GM12878 (cell line): ENCODE data around the gene OCA2. TPM values are rescaled to one million over a fixed set of nuclear protein-coding genes. Genes with fewer than 3 reads are reported as not detected.

Experiments
- ATAC-seq: fragments of 200-7000 bp; cut with Tn5 transposase; 3 replicates; pipeline ENCODE4 v1.9.1; 2020; ENCODE audit warnings: mild to moderate bottlenecking, moderate library complexity
- BruUV-seq: library from RNA; stranded (reverse); fragments of 400-500 nt; replicated peaks from 2 replicates; lab custom pipeline; 2021; lab: Mats Ljungman, UMichigan
- CTCF ChIA-PET: fragments of 300-600 bp; sonication (Branson Sonifier 250); formaldehyde crosslinking; extraction: SDS; loops from one replicate; lab custom pipeline; 2021; ENCODE audit warnings: inconsistent platforms; lab: Yijun Ruan, JAX
- POLR2A ChIA-PET: fragments of 350-600 bp; formaldehyde crosslinking; extraction: SDS; loops from one replicate; lab custom pipeline; 2021; ENCODE audit warnings: inconsistent platforms; lab: Charles Lee
- RAD21 ChIA-PET: fragments of 300-600 bp; sonication (Branson Sonifier 250); formaldehyde crosslinking; loops from one replicate; lab custom pipeline; 2023; ENCODE audit warnings: antibody characterized with exemption; ENCODE audit not compliant: unreplicated experiment; lab: Charles Lee
- SMC1A ChIA-PET: fragments of 300-600 bp; sonication (Branson Sonifier 250); formaldehyde crosslinking; loops from one replicate; lab custom pipeline; 2023; ENCODE audit not compliant: unreplicated experiment, uncharacterized antibody; lab: Charles Lee
- DNase-seq: peaks from one replicate; pipeline ENCODE4 v3.0.0-alpha.2; 2011; ENCODE audit warnings: low read depth, low spot score
- FAIRE-seq: peaks from 3 replicates; lab custom pipeline; 2011; peaks lifted over from hg19 to GRCh38; lab: Jason Lieb, UNC
- H2AFZ ChIP-seq: 2 replicates; pipeline ENCODE4 v1.6.0; 2011; ENCODE audit warnings: low read depth, low read length, control low read depth; ENCODE audit not compliant: control insufficient read depth
- H3K27ac ChIP-seq: 2 replicates; pipeline ENCODE4 v1.5.1; 2011; ENCODE audit warnings: control low read depth; ENCODE audit not compliant: control insufficient read depth, insufficient read depth
- H3K27me3 ChIP-seq, 2 experiments: replicated peaks in 1 of 2; 2 replicates each; pipeline versions ENCODE4 v1.6.0 to v1.6.1; 2011; ENCODE audit warnings: low read length in 1 of 2; ENCODE audit not compliant: control insufficient read depth in 2 of 2, insufficient read depth in 2 of 2
- H3K36me3 ChIP-seq, 2 experiments: 2 replicates each; pipeline ENCODE4 v1.5.1; 2011; ENCODE audit warnings: low read length in 1 of 2; ENCODE audit not compliant: control insufficient read depth in 2 of 2, insufficient read depth in 2 of 2
- H3K4me1 ChIP-seq: 2 replicates; pipeline ENCODE4 v1.6.1; 2011; ENCODE audit warnings: mild to moderate bottlenecking, low read length, moderate library complexity, mixed read lengths; ENCODE audit not compliant: control insufficient read depth, insufficient read depth
- H3K4me2 ChIP-seq: 2 replicates; pipeline ENCODE4 v1.6.0; 2011; ENCODE audit warnings: control low read depth; ENCODE audit not compliant: control insufficient read depth, insufficient read depth
- H3K4me3 ChIP-seq: fragments of 200-600 bp; sonication (generic); 2 replicates; pipeline ENCODE4 v1.5.1; 2016
- H3K79me2 ChIP-seq: 2 replicates; pipeline ENCODE4 v1.6.0; 2011; ENCODE audit warnings: low read length; ENCODE audit not compliant: control insufficient read depth, insufficient read depth
- H3K9ac ChIP-seq: 2 replicates; pipeline ENCODE4 v1.8.0; 2011; ENCODE audit warnings: low read length, control low read depth, mixed read lengths; ENCODE audit not compliant: control insufficient read depth, insufficient read depth
- H3K9me3 ChIP-seq: replicated peaks from 3 replicates; pipeline ENCODE4 v1.5.1; 2011; ENCODE audit warnings: mild to moderate bottlenecking, low read length; ENCODE audit not compliant: control insufficient read depth, insufficient read depth
- H4K20me1 ChIP-seq: 2 replicates; pipeline ENCODE4 v1.6.0; 2011; ENCODE audit not compliant: control insufficient read depth, insufficient read depth
- BHLHE40 ChIP-seq, 2 experiments: fragments of 450-650 bp in 1 of 2; IDR thresholded peaks; 2 replicates each; pipeline ENCODE4 v1.6.1; 2011 to 2017; ENCODE audit warnings: low read depth in 2 of 2, borderline replicate concordance in 1 of 2, improper control_type of control experiment in 1 of 2, low read length in 1 of 2, mild to moderate bottlenecking in 1 of 2
- BRCA1 ChIP-seq: IDR thresholded peaks from 2 replicates; pipeline ENCODE4 v1.6.1; 2011; ENCODE audit warnings: low read depth, low read length, improper control_type of control experiment
- CBFB ChIP-seq: IDR thresholded peaks from 2 replicates; pipeline ENCODE4 v1.6.1; 2016; ENCODE audit warnings: antibody characterized with exemption, low read depth
- CBX3 ChIP-seq: fragments of 200-600 bp; sonication (generic); IDR thresholded peaks from 2 replicates; pipeline ENCODE4 v1.6.1; 2016; ENCODE audit warnings: low read depth, borderline replicate concordance
- HDGF ChIP-seq: fragments of 450-650 bp; IDR thresholded peaks from 2 replicates; pipeline ENCODE4 v1.6.1; 2016; ENCODE audit warnings: antibody characterized with exemption
- KAT2A ChIP-seq: conservative IDR thresholded peaks from 2 replicates; pipeline ENCODE4 v1.6.1; 2011; ENCODE audit warnings: low read depth, low read length; ENCODE audit not compliant: control insufficient read depth
- NR2C2 ChIP-seq: IDR thresholded peaks from 2 replicates; pipeline ENCODE4 v1.6.1; 2011; ENCODE audit warnings: borderline replicate concordance, low read depth; ENCODE audit not compliant: control insufficient read depth, insufficient read length
- POLR2AphosphoS2 ChIP-seq: IDR thresholded peaks from 2 replicates; pipeline ENCODE4 v1.6.1; 2011; ENCODE audit warnings: low read depth, mild to moderate bottlenecking, low read length, improper control_type of control experiment, moderate library complexity
- RFX5 ChIP-seq: IDR thresholded peaks from 2 replicates; pipeline ENCODE4 v1.6.1; 2011; ENCODE audit warnings: low read depth, low read length, improper control_type of control experiment
- SIN3A ChIP-seq: IDR thresholded peaks from 2 replicates; pipeline ENCODE4 v1.6.1; 2012; ENCODE audit warnings: low read depth, low read length, improper control_type of control experiment
- SMC3 ChIP-seq: IDR thresholded peaks from 2 replicates; pipeline ENCODE4 v1.6.1; 2011; ENCODE audit warnings: low read length, improper control_type of control experiment, borderline replicate concordance
- TAF1 ChIP-seq: IDR thresholded peaks from 2 replicates; pipeline ENCODE4 v1.6.1; 2011; ENCODE audit warnings: mild to moderate bottlenecking, low read depth, low read length, borderline replicate concordance
- TCF12 ChIP-seq: IDR thresholded peaks from 2 replicates; pipeline ENCODE4 v1.6.1; 2011; ENCODE audit warnings: low read depth, mild to moderate bottlenecking, low read length
- USF2 ChIP-seq: IDR thresholded peaks from 2 replicates; pipeline ENCODE4 v1.6.1; 2011; ENCODE audit warnings: low read depth, low read length, improper control_type of control experiment, borderline replicate concordance
- ZNF207 ChIP-seq: fragments of 450-650 bp; IDR thresholded peaks from 2 replicates; pipeline ENCODE4 v1.6.1; 2014; ENCODE audit warnings: antibody characterized with exemption, mild to moderate bottlenecking, borderline replicate concordance
- WGBS: methylation state at CpG from one replicate; pipeline ENCODE4 v1.1.6; 2016; ENCODE audit warnings: low lambda C conversion rate; ENCODE audit not compliant: insufficient replicate concordance, insufficient coverage; ENCODE audit errors: missing lambda C conversion rate; 5-methylcytosine and 5-hydroxymethylcytosine counted together
- in situ Hi-C: fragments of 300-500 bp; cut with MboI; formaldehyde crosslinking; loops from 9 replicates; pipeline ENCODE4 v1.14.3; 2018; ENCODE audit warnings: mixed read lengths
- intact Hi-C: fragments of 100-400 bp; cut with micrococcal nuclease; formaldehyde crosslinking; loops from one replicate; pipeline ENCODE4 v1.14.2; 2022; ENCODE audit not compliant: unreplicated experiment
- polyA plus RNA-seq, 11 experiments: library from polyadenylated mRNA; depleted of rRNA in 4 of 11; unstranded in 6 of 11; stranded (reverse) in 5 of 11; fragments of >200 nt; fragmentation: Nextera tagmentation in 4 of 11; fragmentation: Illumina TruSeq in 1 of 11; extraction: Ambion mirVana in 4 of 11; extraction: Trizol in 1 of 11; gene quantifications; 1 replicate in 1 of 11; 2 replicates in 10 of 11; pipeline versions ENCODE4 v1.2.1 to v1.2.3, GENCODE V29; 2011 to 2016; ENCODE audit warnings: inconsistent platforms in 2 of 11, missing spikeins in 2 of 11, low read depth in 1 of 11
- total RNA-seq, 4 experiments: library from RNA; depleted of rRNA in 3 of 4; stranded (reverse); fragments of >200 nt in 3 of 4; fragmentation: Illumina TruSeq in 1 of 4; extraction: Trizol in 1 of 4; gene quantifications; 2 replicates each; pipeline versions ENCODE4 v1.2.1 to v1.2.3, GENCODE V29; 2013 to 2021
- TF ChIP-seq, protein P1 (sequence below): fragments of 450-650 bp; IDR thresholded peaks from 2 replicates; pipeline ENCODE4 v1.6.1; 2016; ENCODE audit warnings: mild to moderate bottlenecking
- TF ChIP-seq, protein P2 (sequence below): fragments of 450-650 bp; IDR thresholded peaks from 2 replicates; pipeline ENCODE4 v1.6.1; 2017; ENCODE audit warnings: mild to moderate bottlenecking
- TF ChIP-seq, protein P3 (sequence below): IDR thresholded peaks from 2 replicates; pipeline ENCODE4 v1.6.1; 2012; ENCODE audit warnings: mild to moderate bottlenecking, low read depth, low read length

The OCA2 gene
- total and polyA plus RNA-seq, 10 of the 15 experiments (the other 5 are each of a cell fraction or from before 2014, with no cell fraction given) = 0.04 to 1.8 TPM; not detected in 8

DNA sequence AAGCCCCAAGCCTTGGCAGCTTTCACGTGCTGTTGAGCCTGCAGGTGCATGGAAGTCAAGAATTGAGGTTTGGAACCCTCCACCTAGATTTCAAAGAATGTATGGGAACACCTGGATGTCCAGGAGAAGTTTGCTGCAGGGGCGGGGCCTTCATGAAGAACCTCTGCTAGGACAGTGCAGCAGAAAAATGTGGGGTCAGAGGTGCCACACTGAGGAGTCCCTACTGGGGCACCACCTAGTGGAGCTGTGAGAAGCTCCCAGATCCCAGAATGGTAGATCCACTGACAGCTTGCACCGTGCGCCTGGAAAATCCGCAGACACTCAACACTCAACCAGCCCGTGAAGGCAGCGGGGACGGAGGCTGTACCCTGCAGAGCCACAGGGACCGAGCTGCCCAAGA, 201.6 kb downstream of the OCA2 start:
- ChIA-PET RAD21 (no interaction called here), SMC1A (interaction anchor here (0.6 kb wide), 1 partner anchor 46 kb away, joined by 3 read pairs; no protein-coding TSS in a partner anchor), POLR2A (no interaction called here), CTCF (no interaction called here)
- Histone ChIP-seq H3K36me3 (no peaks in the 10 kb centered on the region), H2AFZ (no peak overlapping the region), H3K4me1 (no peaks in the 10 kb centered on the region), H3K9ac (no peak overlapping the region), H3K27ac (no peak overlapping the region), H3K27me3 (no peaks in the 10 kb centered on the region), H3K4me3 (no peak overlapping the region), H3K79me2 (no peaks in the 10 kb centered on the region), H3K9me3 (no peaks in the 10 kb centered on the region; the same call in 2 of the 3 replicates), H3K4me2 (no peak overlapping the region), H4K20me1 (no peaks in the 10 kb centered on the region; the same call in 1 of the 2 replicates)
- intact Hi-C loops (no loop called here), in situ Hi-C loops (no loop called here)
- no peak for ATAC-seq
- no TSS peak for BruUV-seq
- no peak for DNase-seq
- WGBS = 58% methylated on average over 9 of the region's 9 CpGs
- FAIRE-seq = no peak
- TF ChIP-seq, protein P1, sequence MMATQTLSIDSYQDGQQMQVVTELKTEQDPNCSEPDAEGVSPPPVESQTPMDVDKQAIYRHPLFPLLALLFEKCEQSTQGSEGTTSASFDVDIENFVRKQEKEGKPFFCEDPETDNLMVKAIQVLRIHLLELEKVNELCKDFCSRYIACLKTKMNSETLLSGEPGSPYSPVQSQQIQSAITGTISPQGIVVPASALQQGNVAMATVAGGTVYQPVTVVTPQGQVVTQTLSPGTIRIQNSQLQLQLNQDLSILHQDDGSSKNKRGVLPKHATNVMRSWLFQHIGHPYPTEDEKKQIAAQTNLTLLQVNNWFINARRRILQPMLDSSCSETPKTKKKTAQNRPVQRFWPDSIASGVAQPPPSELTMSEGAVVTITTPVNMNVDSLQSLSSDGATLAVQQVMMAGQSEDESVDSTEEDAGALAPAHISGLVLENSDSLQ = no peak
- TF ChIP-seq, protein P2, sequence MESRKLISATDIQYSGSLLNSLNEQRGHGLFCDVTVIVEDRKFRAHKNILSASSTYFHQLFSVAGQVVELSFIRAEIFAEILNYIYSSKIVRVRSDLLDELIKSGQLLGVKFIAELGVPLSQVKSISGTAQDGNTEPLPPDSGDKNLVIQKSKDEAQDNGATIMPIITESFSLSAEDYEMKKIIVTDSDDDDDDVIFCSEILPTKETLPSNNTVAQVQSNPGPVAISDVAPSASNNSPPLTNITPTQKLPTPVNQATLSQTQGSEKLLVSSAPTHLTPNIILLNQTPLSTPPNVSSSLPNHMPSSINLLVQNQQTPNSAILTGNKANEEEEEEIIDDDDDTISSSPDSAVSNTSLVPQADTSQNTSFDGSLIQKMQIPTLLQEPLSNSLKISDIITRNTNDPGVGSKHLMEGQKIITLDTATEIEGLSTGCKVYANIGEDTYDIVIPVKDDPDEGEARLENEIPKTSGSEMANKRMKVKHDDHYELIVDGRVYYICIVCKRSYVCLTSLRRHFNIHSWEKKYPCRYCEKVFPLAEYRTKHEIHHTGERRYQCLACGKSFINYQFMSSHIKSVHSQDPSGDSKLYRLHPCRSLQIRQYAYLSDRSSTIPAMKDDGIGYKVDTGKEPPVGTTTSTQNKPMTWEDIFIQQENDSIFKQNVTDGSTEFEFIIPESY = no peak
- TF ChIP-seq KAT2A (no peak), TCF12 (no peak), USF2 (no peak), BRCA1 (no peak), CBX3 (no peak), SMC3 (no peak), HDGF (no peak), NR2C2 (no peak), ZNF207 (no peak), BHLHE40 (IDR thresholded peaks at IDR 0.05; ENCODE audit: borderline replicate concordance in 1 of 2, low read depth in 2 of 2, low read length in 1 of 2) (no peak), TAF1 (no peak), POLR2AphosphoS2 (no peak), RFX5 (no peak), SIN3A (no peak), CBFB (no peak)
- TF ChIP-seq, protein P3, sequence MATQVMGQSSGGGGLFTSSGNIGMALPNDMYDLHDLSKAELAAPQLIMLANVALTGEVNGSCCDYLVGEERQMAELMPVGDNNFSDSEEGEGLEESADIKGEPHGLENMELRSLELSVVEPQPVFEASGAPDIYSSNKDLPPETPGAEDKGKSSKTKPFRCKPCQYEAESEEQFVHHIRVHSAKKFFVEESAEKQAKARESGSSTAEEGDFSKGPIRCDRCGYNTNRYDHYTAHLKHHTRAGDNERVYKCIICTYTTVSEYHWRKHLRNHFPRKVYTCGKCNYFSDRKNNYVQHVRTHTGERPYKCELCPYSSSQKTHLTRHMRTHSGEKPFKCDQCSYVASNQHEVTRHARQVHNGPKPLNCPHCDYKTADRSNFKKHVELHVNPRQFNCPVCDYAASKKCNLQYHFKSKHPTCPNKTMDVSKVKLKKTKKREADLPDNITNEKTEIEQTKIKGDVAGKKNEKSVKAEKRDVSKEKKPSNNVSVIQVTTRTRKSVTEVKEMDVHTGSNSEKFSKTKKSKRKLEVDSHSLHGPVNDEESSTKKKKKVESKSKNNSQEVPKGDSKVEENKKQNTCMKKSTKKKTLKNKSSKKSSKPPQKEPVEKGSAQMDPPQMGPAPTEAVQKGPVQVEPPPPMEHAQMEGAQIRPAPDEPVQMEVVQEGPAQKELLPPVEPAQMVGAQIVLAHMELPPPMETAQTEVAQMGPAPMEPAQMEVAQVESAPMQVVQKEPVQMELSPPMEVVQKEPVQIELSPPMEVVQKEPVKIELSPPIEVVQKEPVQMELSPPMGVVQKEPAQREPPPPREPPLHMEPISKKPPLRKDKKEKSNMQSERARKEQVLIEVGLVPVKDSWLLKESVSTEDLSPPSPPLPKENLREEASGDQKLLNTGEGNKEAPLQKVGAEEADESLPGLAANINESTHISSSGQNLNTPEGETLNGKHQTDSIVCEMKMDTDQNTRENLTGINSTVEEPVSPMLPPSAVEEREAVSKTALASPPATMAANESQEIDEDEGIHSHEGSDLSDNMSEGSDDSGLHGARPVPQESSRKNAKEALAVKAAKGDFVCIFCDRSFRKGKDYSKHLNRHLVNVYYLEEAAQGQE = no peak
